Prostate gland (tissue), 2 donors: Measurements from ENCODE around the gene ABCA10.

Experiments
- POLR2A ChIP-seq: fragments of 450-650 bp; IDR thresholded peaks from one replicate; pipeline ENCODE4 v1.6.1; 2016; ENCODE audit warnings: antibody characterized with exemption, mild to moderate bottlenecking
- TF ChIP-seq, protein P1 (sequence below), 4 experiments: fragments of 200-600 bp in 2 of 4; fragments of 450-650 bp in 2 of 4; sonication (generic) in 2 of 4; IDR thresholded peaks; 1 replicate in 3 of 4; 2 replicates in 1 of 4; pipeline ENCODE4 v1.5.1; 2016 to 2019; ENCODE audit warnings: antibody characterized with exemption in 4 of 4, mild to moderate bottlenecking in 2 of 4, moderate library complexity in 2 of 4

- TF ChIP-seq, protein P1, sequence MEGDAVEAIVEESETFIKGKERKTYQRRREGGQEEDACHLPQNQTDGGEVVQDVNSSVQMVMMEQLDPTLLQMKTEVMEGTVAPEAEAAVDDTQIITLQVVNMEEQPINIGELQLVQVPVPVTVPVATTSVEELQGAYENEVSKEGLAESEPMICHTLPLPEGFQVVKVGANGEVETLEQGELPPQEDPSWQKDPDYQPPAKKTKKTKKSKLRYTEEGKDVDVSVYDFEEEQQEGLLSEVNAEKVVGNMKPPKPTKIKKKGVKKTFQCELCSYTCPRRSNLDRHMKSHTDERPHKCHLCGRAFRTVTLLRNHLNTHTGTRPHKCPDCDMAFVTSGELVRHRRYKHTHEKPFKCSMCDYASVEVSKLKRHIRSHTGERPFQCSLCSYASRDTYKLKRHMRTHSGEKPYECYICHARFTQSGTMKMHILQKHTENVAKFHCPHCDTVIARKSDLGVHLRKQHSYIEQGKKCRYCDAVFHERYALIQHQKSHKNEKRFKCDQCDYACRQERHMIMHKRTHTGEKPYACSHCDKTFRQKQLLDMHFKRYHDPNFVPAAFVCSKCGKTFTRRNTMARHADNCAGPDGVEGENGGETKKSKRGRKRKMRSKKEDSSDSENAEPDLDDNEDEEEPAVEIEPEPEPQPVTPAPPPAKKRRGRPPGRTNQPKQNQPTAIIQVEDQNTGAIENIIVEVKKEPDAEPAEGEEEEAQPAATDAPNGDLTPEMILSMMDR (IDR thresholded peaks at IDR 0.05), result no peak
- no peak for TF ChIP-seq POLR2A
Observed at GRCh38 chr17:69198238-69198637, 30.4 kb downstream of the ABCA10 start.
